GM18526 (cell line): ENCODE results near the gene NOM1.

ENCODE experiments used
- POLR2A ChIP-seq: IDR thresholded peaks from 3 replicates; pipeline ENCODE4 v1.6.1; 2011; ENCODE audit not compliant: insufficient read length; ENCODE audit errors: extremely low read depth

NOM1 gene

GRCh38 chr7:156940421-156941122, 8.9 kb upstream of the NOM1 start:
- TF ChIP-seq POLR2A: no peak

DNA sequence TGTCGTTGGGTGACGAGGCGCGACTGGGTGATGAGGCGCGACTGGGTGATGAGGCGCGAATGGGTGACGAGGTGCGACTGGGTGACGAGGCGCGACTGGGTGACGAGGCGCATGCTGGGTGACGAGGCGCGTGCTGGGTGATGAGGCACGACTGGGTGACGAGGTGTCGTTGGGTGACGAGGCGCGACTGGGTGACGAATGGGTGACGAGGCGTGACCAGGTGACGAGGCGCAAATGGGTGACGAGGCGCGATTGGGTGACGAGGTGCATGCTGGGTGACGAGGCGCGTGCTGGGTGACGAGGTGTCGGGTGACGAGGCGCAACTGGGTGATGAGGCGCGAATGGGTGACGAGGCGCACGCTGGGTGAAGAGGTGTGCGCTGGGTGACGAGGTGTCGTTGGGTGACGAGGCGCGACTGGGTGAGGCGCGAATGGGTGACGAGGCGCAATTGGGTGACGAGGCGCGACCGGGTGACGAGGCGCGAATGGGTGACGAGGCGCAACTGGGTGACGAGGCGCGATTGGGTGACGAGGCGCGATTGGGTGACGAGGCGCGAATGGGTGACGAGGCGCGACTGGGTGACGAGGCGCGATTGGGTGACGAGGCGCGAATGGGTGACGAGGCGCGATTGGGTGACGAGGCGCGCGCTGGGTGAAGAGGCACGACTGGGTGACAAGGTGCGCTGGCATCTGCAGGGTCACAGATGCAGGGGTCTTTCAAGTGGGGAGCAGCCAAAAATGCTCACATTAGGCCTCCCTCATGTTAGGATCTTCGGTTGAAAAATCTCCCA, 7.9 kb upstream of the NOM1 start:
- no peak for TF ChIP-seq POLR2A

DNA sequence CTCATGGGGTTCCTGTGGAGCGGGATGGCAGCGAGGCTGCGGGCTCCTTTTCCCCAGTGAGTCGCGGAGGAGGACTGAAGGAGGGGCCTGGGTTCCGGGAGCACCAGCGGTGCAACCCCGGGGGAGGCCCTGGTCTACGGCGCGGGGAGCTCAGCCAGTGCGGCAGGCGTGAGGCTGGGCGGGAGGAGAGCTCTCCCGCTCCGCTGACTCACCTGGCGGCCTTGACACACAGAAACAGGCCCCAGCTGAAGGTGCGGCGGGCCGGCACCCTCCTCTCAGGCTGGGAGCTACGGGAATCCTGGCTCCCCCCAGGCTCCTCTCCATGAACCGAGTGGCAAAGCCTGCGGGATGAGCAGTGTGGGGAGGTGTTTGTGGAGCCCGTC, 6.8 kb upstream of the NOM1 start:
- TF ChIP-seq POLR2A: no peak

DNA sequence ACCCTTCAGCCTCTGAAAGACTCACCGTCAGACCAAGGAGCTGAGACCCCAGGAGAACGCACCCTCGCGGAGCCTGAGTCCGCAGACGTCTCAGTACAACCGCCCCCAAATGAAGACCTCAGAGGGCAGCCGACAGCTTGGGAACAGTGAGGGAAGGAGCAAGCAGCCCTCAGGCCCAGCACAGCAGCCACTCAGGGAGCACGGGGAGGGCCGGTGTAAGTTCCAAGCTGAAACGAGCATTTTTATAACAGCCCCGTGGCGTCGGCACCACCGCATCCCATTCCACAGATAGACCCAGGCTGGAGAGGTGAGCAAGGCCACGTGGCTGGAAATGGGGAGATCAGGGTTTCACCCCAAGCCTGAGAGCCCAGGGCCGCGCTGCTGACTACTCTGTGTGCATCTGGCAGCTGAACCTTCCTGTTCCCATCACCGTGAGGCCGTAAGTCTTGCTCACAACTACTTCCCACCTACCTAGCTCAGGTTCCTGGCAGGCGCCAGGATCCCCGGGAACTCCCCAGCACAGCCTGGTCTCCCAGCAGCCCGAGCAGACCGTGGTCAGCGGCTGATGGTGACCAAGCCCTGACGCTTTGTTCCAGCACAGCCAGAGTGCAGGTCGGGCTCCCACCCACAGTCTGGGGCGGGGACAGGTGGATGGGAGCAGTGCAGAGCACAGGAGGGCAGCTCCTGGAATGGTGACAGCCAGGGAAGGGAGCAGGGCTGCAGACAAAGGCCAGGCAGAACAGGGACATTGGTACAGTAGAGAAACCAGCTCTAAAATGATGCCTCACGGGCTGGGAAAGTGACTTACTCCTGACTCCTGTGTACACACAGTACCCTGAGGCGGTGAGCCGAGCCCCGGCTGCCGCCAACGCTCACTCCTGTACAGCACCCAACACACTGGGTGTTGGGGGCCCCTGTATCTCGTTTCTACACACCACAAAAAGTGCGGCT, 6.1 kb upstream of the NOM1 start:
- no peak for TF ChIP-seq POLR2A

- TF ChIP-seq POLR2A: no peak
Measured at GRCh38 chr7:156944876-156945275, 4.6 kb upstream of the NOM1 start.

DNA sequence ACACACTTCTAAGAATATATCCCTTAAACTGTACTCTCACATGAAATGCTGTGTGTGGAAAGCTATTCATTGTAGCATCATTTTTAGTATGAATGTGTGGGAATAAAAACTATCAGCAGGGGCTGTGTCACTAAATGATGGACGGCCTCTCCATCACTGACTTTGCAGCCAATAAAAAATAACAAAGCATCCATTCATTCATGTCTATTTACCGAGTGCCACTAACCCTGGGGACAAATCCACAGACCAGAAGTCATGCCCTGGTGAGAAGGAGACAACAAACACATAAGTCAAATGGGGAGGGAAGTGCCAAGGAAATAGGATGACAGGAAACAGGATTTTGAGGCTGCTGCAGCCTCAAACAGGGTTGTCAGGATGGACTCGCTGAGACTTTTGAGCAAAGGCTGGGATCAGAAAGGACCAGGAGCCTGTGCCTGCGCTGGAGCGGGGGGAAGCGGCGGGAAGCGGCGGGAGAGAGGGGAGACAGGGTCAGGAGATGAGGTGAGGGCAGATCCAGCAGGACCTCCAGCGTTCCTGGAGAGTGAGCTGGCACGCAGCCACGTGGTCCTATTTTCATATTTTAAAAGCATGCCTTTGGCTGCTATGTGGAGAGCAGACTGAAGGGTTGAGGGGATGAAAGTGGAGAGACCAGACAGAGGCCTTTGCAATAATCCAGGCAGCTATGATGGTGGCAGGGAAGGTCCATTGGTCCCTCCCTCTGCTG, 2.2 kb upstream of the NOM1 start:
- no peak for TF ChIP-seq POLR2A

DNA sequence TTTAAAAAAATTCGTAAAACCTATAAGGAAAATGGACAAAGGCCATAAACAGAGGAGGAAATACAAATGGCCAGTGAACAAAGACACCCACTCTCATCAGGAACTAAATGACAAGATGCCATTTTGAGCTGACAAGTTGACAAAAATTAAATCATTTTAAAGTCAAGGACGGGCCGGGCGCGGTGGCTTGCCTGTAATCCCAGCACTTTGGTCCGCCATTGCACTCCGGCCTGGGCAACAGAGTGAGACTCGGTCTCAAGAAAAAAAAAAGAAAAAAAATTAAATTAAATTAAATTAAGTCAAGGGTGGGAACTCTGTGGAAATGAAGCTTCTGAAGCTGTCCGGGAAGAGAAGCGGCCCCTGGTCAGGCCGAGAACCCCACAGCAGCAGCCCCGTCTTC, 1.2 kb upstream of the NOM1 start:
- no peak for TF ChIP-seq POLR2A

DNA sequence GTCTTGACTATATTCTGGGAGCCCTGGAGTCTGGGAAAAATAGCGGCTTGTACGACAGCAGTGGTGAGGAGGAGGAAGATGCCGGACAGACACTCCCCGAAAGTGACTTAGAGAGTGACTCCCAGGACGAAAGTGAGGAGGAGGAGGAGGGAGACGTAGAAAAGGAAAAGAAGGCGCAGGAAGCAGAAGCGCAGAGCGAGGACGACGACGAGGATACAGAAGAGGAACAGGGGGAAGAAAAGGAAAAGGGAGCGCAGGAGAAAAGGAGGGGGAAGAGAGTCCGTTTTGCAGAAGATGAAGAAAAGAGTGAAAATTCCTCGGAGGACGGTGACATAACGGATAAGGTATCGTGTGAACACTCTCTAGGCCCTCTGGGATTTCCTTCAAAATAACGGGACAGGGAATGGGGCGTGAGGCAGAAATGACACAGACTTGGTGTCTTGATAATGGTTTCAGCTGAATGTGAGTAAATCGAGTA, 908 bp downstream of the NOM1 start:
- TF ChIP-seq POLR2A: no peak

GRCh38 chr7:156954941-156955340, 5.4 kb downstream of the NOM1 start:
- no peak for TF ChIP-seq POLR2A

- TF ChIP-seq POLR2A: no peak
Measured at GRCh38 chr7:156956727-156957126, 7.2 kb downstream of the NOM1 start.

DNA sequence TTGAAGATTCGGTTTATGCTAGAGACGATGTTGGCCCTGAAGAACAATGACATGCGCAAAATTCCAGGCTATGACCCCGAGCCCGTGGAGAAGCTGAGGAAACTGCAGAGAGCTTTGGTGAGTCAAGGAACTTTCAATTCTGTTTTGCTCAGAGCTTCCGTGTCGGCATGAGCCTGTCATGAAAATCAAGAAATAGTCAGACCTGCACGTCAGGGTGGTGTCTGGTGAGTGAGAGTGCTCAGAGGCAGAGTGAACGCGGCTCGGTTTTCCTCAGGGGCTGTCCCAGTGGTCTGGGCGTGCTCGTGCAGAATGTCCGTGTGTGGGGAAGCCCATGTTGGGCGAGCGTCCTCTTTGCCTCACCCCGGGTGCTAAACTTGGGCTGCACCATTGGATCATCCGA, 12.6 kb downstream of the NOM1 start:
- no peak for TF ChIP-seq POLR2A

- TF ChIP-seq POLR2A: no peak
Measured at GRCh38 chr7:156962897-156963296, 13.4 kb downstream of the NOM1 start.

DNA sequence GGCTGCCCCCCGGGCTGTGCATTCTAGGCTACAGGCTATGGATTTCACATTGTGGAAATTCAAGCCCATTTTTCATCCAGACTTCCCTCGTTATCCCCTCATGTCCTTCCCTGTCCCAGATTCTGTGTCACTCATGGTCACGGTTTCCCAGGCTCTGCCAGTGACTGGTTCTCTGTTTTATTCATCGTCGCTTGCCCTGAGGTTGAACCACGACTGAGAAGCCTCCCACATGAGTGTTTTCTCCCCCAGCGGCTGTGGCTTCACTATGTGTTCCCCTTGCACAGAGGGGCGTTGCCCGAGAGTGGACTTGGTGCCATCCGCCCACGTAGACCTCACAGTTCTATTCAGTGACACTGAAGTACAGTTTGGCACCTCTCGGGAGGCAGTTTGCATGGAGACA, 14.0 kb downstream of the NOM1 start:
- no peak for TF ChIP-seq POLR2A

- TF ChIP-seq POLR2A: no peak
Measured at GRCh38 chr7:156964971-156965370, 15.5 kb downstream of the NOM1 start.

DNA sequence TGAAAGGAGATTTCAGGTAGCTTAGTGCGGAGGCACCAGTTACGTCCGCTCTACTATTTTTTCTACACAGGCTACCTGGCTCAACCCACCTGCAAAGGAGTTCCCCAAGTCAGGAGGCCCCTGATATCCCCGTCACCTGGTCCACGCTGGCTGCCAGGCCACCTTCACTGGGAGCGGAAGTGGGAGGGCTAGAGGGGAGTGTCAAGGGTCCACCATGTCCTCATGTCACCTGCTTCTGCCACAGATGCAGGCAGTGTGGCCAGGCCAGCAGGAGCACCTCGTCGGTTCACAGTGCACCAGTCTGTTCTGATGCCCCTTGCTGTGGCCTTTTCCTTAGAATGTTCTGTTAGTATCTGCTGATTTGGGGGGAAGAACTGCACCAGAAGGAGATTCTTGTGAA, 16.9 kb downstream of the NOM1 start:
- no peak for TF ChIP-seq POLR2A
